CD8-positive, alpha-beta memory T cell (primary cell): Measurements from ENCODE around the gene KRT34. TPM values are rescaled to one million over a fixed set of nuclear protein-coding genes. Genes with fewer than 3 reads are reported as not detected.

Source experiments
- CTCF ChIA-PET: fragments of 350-600 bp; sonication (Branson Sonifier 250); formaldehyde crosslinking; loops from one replicate; lab custom pipeline; 2021; ENCODE audit warnings: antibody characterized with exemption; lab: Charles Lee
- POLR2A ChIA-PET: fragments of 350-600 bp; sonication (Branson Sonifier 250); formaldehyde crosslinking; loops from one replicate; lab custom pipeline; 2021; ENCODE audit warnings: antibody characterized with exemption; lab: Charles Lee
- DNase-seq, 5 donors: peaks; one replicate each; pipeline versions ENCODE4 v3.0.0 to v3.0.0-alpha.2; 2020 to 2022; ENCODE audit warnings: mixed read lengths in 1 of 5
- H3K27ac ChIP-seq: one replicate; pipeline ENCODE4 v1.7.0; 2013; ENCODE audit warnings: low read depth, mild to moderate bottlenecking, low read length, moderate library complexity
- H3K27me3 ChIP-seq: 2 replicates; pipeline ENCODE4 v1.7.0; 2013; ENCODE audit warnings: low read length, mild to moderate bottlenecking; ENCODE audit not compliant: insufficient read depth, poor library complexity, severe bottlenecking
- H3K36me3 ChIP-seq: 2 replicates; pipeline ENCODE4 v1.7.0; 2013; ENCODE audit warnings: mild to moderate bottlenecking, low read length, moderate library complexity; ENCODE audit not compliant: insufficient read depth
- H3K4me1 ChIP-seq: 2 replicates; pipeline ENCODE4 v1.7.0; 2013; ENCODE audit warnings: mild to moderate bottlenecking, low read length, moderate library complexity; ENCODE audit not compliant: insufficient read depth
- H3K4me3 ChIP-seq: 2 replicates; pipeline ENCODE4 v1.7.0; 2013; ENCODE audit warnings: mild to moderate bottlenecking, low read length
- H3K9me3 ChIP-seq: 2 replicates; pipeline ENCODE4 v1.7.0; 2013; ENCODE audit warnings: mild to moderate bottlenecking, low read length
- H3K27ac Mint-ChIP-seq, 8 donors: one replicate each; pipeline ENCODE4 v1.8.0; 2020 to 2021; ENCODE audit warnings: mixed read lengths in 8 of 8, mild to moderate bottlenecking in 6 of 8, inconsistent platforms in 3 of 8, moderate library complexity in 3 of 8
- H3K27me3 Mint-ChIP-seq, 2 donors: one replicate each; pipeline ENCODE4 v1.8.0; 2020 to 2021; ENCODE audit warnings: mixed read lengths in 2 of 2, mild to moderate bottlenecking in 1 of 2, moderate library complexity in 1 of 2
- H3K36me3 Mint-ChIP-seq, 3 donors: one replicate each; pipeline ENCODE4 v1.8.0; 2020 to 2021; ENCODE audit warnings: mixed read lengths in 3 of 3, inconsistent platforms in 1 of 3, mild to moderate bottlenecking in 1 of 3
- H3K4me1 Mint-ChIP-seq, 3 donors: one replicate each; pipeline ENCODE4 v1.8.0; 2020 to 2021; ENCODE audit warnings: mixed read lengths in 3 of 3, inconsistent platforms in 1 of 3, mild to moderate bottlenecking in 1 of 3
- H3K4me3 Mint-ChIP-seq, 7 donors: one replicate each; pipeline ENCODE4 v1.8.0; 2020 to 2021; ENCODE audit warnings: mixed read lengths in 7 of 7, mild to moderate bottlenecking in 6 of 7, moderate library complexity in 4 of 7, inconsistent platforms in 2 of 7
- H3K9me3 Mint-ChIP-seq, 5 donors: one replicate each; pipeline ENCODE4 v1.8.0; 2020 to 2022; ENCODE audit warnings: mixed read lengths in 5 of 5, mild to moderate bottlenecking in 3 of 5, moderate library complexity in 2 of 5, inconsistent platforms in 1 of 5
- polyA plus RNA-seq: library from polyadenylated mRNA; unstranded; fragments of 300-500 nt; fragmentation: Illumina TruSeq; gene quantifications from one replicate; pipeline ENCODE4 v1.2.3, GENCODE V29; 2021
- total RNA-seq, 2 experiments: library from RNA; stranded (reverse); gene quantifications; one replicate each; pipeline ENCODE4 v1.2.3, GENCODE V29; 2021

KRT34 gene
- total and polyA plus RNA-seq, 3 experiments from 2014 or later = not detected

GRCh38 chr17:41420134-41420533, 38.0 kb upstream of the KRT34 start:
- Mint-ChIP-seq H3K9me3 (no peaks in the 10 kb centered on the region), H3K27me3 (peaks cover 0 to 2% of the 10 kb centered on the region in 2 donors), H3K27ac (peak overlapping the region in 1 of 8 donors; percentile 48), H3K36me3 (no peaks in the 10 kb centered on the region), H3K4me1 (peaks cover 7 to 20% (median 18%) of the 10 kb centered on the region in 3 donors), H3K4me3 (no peak overlapping the region)
- Histone ChIP-seq H3K9me3 (no peaks in the 10 kb centered on the region), H3K4me3 (no peak overlapping the region), H3K27me3 (no peaks in the 10 kb centered on the region), H3K4me1 (peaks cover 6% of the 10 kb centered on the region), H3K36me3 (no peaks in the 10 kb centered on the region), H3K27ac (no peak overlapping the region)
- ChIA-PET CTCF (no interaction called here), POLR2A (no interaction called here)
- DNase-seq = no peak

DNA sequence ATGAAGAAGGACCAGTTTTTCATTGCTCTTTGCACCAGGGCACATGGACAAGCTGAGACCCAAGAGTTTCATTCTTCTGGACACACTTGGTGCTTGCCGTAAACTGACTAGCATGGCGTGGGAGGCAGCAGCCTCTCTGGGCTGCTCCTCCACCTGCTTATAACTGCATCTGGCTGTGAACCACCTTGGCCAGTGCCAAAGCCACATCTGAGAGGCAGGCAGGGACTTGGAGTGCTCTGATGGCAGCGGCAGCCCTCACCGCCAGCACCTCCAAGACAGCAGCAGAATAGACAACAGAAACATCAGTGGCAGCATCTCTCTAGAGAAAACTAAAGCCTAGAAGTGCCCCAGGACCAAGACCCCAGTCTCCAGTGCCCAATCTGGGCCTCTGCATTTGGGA, 37.6 kb upstream of the KRT34 start:
- CTCF ChIA-PET = no interaction called here
- H3K27me3 ChIP-seq = no peaks in the 10 kb centered on the region
- DNase-seq = peak in 1 of 5 donors; percentile 46
- H3K27ac ChIP-seq = no peak overlapping the region
- Mint-ChIP-seq H3K27me3 (peaks cover 0 to 2% of the 10 kb centered on the region in 2 donors), H3K36me3 (no peaks in the 10 kb centered on the region), H3K9me3 (no peaks in the 10 kb centered on the region), H3K4me3 (peak overlapping the region in 2 of 7 donors; percentile 28 to 33), H3K4me1 (peaks cover 7 to 20% (median 18%) of the 10 kb centered on the region in 3 donors), H3K27ac (peak overlapping the region in 1 of 8 donors; percentile 52)
- POLR2A ChIA-PET = no interaction called here
- peaks cover 6% of the 10 kb centered on the region for H3K4me1 ChIP-seq
- H3K9me3 ChIP-seq = no peaks in the 10 kb centered on the region
- H3K4me3 ChIP-seq = no peak overlapping the region
- H3K36me3 ChIP-seq = no peaks in the 10 kb centered on the region

DNA sequence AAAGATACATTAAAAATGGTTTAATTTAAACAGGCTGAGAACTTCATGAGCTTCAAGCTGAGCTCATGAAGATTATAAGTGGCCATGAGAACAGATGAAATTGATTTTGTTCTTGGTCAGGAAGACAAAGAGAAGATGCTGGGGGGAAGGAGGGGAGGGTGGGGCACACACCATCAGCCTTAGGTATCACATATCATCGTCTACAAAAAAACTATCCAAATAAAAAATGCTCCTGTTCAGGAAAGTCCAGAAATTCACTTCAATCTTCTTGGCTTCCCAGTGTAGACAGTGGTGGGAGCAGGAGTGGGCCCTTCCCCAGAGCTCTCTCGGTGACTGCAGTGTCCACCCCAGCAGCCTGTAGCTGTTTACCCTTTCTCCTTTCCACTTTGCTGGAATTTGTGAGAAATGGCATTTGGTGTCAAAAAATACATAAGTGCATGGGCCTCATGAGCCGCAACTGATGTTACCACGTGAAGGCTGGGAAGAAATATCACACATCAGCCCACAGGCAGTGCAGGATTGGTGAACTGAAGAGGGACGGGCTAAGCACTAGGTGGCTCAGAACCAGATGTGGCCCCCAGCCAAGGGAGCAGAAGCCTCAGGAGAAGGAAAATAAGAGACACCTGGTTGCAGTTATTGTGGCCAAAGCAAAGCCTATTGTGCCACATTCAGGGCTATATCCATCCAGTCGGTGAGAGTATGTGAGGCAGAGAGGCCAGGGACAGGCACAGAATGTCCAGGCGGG, 36.2 kb upstream of the KRT34 start:
- H3K4me3 ChIP-seq = no peak overlapping the region
- H3K4me3 Mint-ChIP-seq = no peak overlapping the region
- POLR2A ChIA-PET = no interaction called here
- H3K27ac Mint-ChIP-seq = no peak overlapping the region
- H3K4me1 ChIP-seq = peaks cover 6% of the 10 kb centered on the region
- no peaks in the 10 kb centered on the region for H3K36me3 Mint-ChIP-seq
- H3K27ac ChIP-seq = no peak overlapping the region
- H3K36me3 ChIP-seq = no peaks in the 10 kb centered on the region
- no peak for DNase-seq
- H3K27me3 ChIP-seq = no peaks in the 10 kb centered on the region
- no peaks in the 10 kb centered on the region for H3K9me3 ChIP-seq
- H3K27me3 Mint-ChIP-seq = peaks cover 0 to 2% of the 10 kb centered on the region in 2 donors
- CTCF ChIA-PET = interaction anchor here (2.2 kb wide), 1 partner anchor 10 kb away, joined by 5 read pairs; no protein-coding TSS in a partner anchor
- H3K4me1 Mint-ChIP-seq = peaks cover 7 to 20% (median 18%) of the 10 kb centered on the region in 3 donors
- no peaks in the 10 kb centered on the region for H3K9me3 Mint-ChIP-seq

DNA sequence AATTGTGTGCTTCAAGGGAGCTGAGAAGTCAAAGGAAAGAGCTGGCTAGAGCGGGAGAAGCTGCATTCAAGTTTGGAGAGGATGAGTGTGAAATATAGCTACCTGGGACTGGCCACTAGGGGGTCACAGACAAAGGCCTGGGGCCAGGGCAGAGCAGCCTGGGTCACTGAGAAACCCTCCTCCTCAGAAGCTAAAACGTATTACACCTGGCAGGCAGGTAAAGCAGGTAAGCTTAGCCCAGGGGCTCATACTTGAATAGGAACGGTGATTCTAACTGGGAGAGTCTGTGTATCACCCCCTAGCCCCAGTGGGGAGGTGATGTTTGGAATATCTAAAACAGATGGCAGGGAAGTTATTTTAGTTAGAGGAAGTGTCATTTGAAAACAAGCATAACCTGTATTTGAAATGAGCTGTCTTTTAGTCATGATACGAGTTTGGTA, 35.5 kb upstream of the KRT34 start:
- peaks cover 7 to 20% (median 18%) of the 10 kb centered on the region in 3 donors for H3K4me1 Mint-ChIP-seq
- H3K27ac Mint-ChIP-seq = peak overlapping the region in 2 of 8 donors; percentile 11 to 28
- no peak overlapping the region for H3K4me3 ChIP-seq
- H3K36me3 Mint-ChIP-seq = no peaks in the 10 kb centered on the region
- H3K9me3 Mint-ChIP-seq = no peaks in the 10 kb centered on the region
- no peaks in the 10 kb centered on the region for H3K27me3 ChIP-seq
- DNase-seq = no peak
- H3K4me3 Mint-ChIP-seq = no peak overlapping the region
- no peaks in the 10 kb centered on the region for H3K9me3 ChIP-seq
- H3K27ac ChIP-seq = no peak overlapping the region
- ChIA-PET CTCF (interaction anchor here (2.2 kb wide), 1 partner anchor 10 kb away, joined by 5 read pairs; no protein-coding TSS in a partner anchor), POLR2A (no interaction called here)
- H3K36me3 ChIP-seq = no peaks in the 10 kb centered on the region
- H3K27me3 Mint-ChIP-seq = no peaks in the 10 kb centered on the region
- peaks cover 6% of the 10 kb centered on the region for H3K4me1 ChIP-seq

DNA sequence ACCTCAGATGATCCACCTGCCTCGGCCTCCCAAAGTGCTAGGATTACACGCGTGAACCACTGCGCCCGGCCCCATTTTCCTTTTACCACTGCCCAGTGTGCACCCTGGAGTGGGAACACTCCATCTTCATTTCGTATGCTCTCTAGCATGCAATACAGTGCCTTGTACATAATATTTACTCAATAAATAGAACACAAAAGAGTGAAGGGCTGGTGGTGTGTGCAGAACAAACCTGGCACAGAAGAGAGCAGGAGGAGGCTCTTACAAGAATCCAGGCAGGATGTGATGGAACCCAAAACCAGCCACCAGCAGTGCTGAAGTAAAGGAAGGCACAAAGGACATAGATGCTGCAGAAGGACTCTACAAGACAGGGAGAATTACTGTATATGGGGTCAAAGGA, 35.0 kb upstream of the KRT34 start:
- no peak overlapping the region for H3K4me3 ChIP-seq
- peaks cover 6% of the 10 kb centered on the region for H3K4me1 ChIP-seq
- H3K9me3 Mint-ChIP-seq = no peaks in the 10 kb centered on the region
- no peaks in the 10 kb centered on the region for H3K27me3 ChIP-seq
- POLR2A ChIA-PET = no interaction called here
- no peaks in the 10 kb centered on the region for H3K27me3 Mint-ChIP-seq
- peak overlapping the region in 1 of 8 donors; percentile 28 for H3K27ac Mint-ChIP-seq
- H3K4me3 Mint-ChIP-seq = no peak overlapping the region
- H3K27ac ChIP-seq = no peak overlapping the region
- H3K36me3 ChIP-seq = no peaks in the 10 kb centered on the region
- H3K9me3 ChIP-seq = no peaks in the 10 kb centered on the region
- CTCF ChIA-PET = interaction anchor here (2.2 kb wide), 1 partner anchor 9 kb away, joined by 5 read pairs; no protein-coding TSS in a partner anchor
- peaks cover 7 to 20% (median 18%) of the 10 kb centered on the region in 3 donors for H3K4me1 Mint-ChIP-seq
- no peak for DNase-seq
- no peaks in the 10 kb centered on the region for H3K36me3 Mint-ChIP-seq

GRCh38 chr17:41416479-41416878, 34.4 kb upstream of the KRT34 start:
- Mint-ChIP-seq H3K36me3 (no peaks in the 10 kb centered on the region), H3K9me3 (no peaks in the 10 kb centered on the region), H3K27me3 (no peaks in the 10 kb centered on the region), H3K4me3 (no peak overlapping the region), H3K27ac (no peak overlapping the region), H3K4me1 (peaks cover 7 to 20% (median 18%) of the 10 kb centered on the region in 3 donors)
- ChIA-PET POLR2A (no interaction called here), CTCF (no interaction called here)
- no peak for DNase-seq
- no peaks in the 10 kb centered on the region for H3K9me3 ChIP-seq
- peaks cover 6% of the 10 kb centered on the region for H3K4me1 ChIP-seq
- no peaks in the 10 kb centered on the region for H3K36me3 ChIP-seq
- H3K27ac ChIP-seq = no peak overlapping the region
- H3K4me3 ChIP-seq = no peak overlapping the region
- no peaks in the 10 kb centered on the region for H3K27me3 ChIP-seq

GRCh38 chr17:41415833-41416335, 33.8 kb upstream of the KRT34 start:
- Histone ChIP-seq H3K9me3 (no peaks in the 10 kb centered on the region), H3K27ac (no peak overlapping the region), H3K36me3 (no peaks in the 10 kb centered on the region), H3K4me1 (peaks cover 6% of the 10 kb centered on the region), H3K4me3 (no peak overlapping the region), H3K27me3 (no peaks in the 10 kb centered on the region)
- no peaks in the 10 kb centered on the region for H3K36me3 Mint-ChIP-seq
- peaks cover 0 to under 1% of the 10 kb centered on the region in 2 donors for H3K27me3 Mint-ChIP-seq
- H3K9me3 Mint-ChIP-seq = no peaks in the 10 kb centered on the region
- peaks cover 7 to 20% (median 18%) of the 10 kb centered on the region in 3 donors for H3K4me1 Mint-ChIP-seq
- DNase-seq = no peak
- H3K4me3 Mint-ChIP-seq = no peak overlapping the region
- POLR2A ChIA-PET = no interaction called here
- CTCF ChIA-PET = no interaction called here
- no peak overlapping the region for H3K27ac Mint-ChIP-seq

- Mint-ChIP-seq H3K9me3 (no peaks in the 10 kb centered on the region), H3K4me3 (no peak overlapping the region), H3K4me1 (peaks cover 6 to 20% (median 18%) of the 10 kb centered on the region in 3 donors), H3K27ac (peak overlapping the region in 1 of 8 donors; percentile 32), H3K27me3 (peaks cover 0 to 1% of the 10 kb centered on the region in 2 donors), H3K36me3 (no peaks in the 10 kb centered on the region)
- DNase-seq = no peak
- CTCF ChIA-PET = no interaction called here
- H3K27me3 ChIP-seq = no peaks in the 10 kb centered on the region
- no peak overlapping the region for H3K4me3 ChIP-seq
- no peak overlapping the region for H3K27ac ChIP-seq
- no peaks in the 10 kb centered on the region for H3K36me3 ChIP-seq
- peaks cover 6% of the 10 kb centered on the region for H3K4me1 ChIP-seq
- no peaks in the 10 kb centered on the region for H3K9me3 ChIP-seq
- POLR2A ChIA-PET = no interaction called here
These were observed 33.3 kb upstream of the KRT34 start for GRCh38 chr17:41415411-41415810.
